ENCODE results near the gene CDSN.
A peak's percentile ranks its signal among the peaks of the same experiment; 100 is the strongest.
"Not testable (repeated sequence)": the region's sequence is repeated elsewhere in the genome, so short reads cannot be mapped to it uniquely, and the experiment has no call there.

The CDSN gene

GRCh38 chr6:31079656-31080261 is 40.5 kb downstream of the CDSN start:
- no peak overlapping the region for H3K27ac Mint-ChIP-seq
- peak overlapping the region; percentile 52 to 58 for H3K4me3 Mint-ChIP-seq
- no peaks in the 10 kb centered on the region for H3K36me3 Mint-ChIP-seq (ENCODE audit: insufficient read depth)
- H3K27me3 Mint-ChIP-seq, result peaks cover 2 to 3% of the 10 kb centered on the region in 2 donors
- H3K4me1 Mint-ChIP-seq (ENCODE audit: low read depth in 2 of 2), result peaks cover 5 to 7% of the 10 kb centered on the region in 2 donors
- no peaks in the 10 kb centered on the region for H3K9me3 Mint-ChIP-seq
- peak; percentile 87 for ATAC-seq (replicated peaks)
- DNase-seq, result peak; percentile 59 to 73 (median 64)

- ATAC-seq (replicated peaks) (no peak), DNase-seq (no peak)
- peaks cover 5 to 7% of the 10 kb centered on the region in 2 donors for H3K4me1 Mint-ChIP-seq (ENCODE audit: low read depth in 2 of 2)
- no peak overlapping the region for H3K27ac Mint-ChIP-seq
- H3K9me3 Mint-ChIP-seq, result no peaks in the 10 kb centered on the region
- H3K4me3 Mint-ChIP-seq, result no peak overlapping the region
- no peaks in the 10 kb centered on the region for H3K27me3 Mint-ChIP-seq
- no peaks in the 10 kb centered on the region for H3K36me3 Mint-ChIP-seq (ENCODE audit: insufficient read depth)
Measured at GRCh38 chr6:31076611-31077010, 43.6 kb downstream of the CDSN start.

- DNase-seq (no peak), ATAC-seq (replicated peaks) (no peak)
- Mint-ChIP-seq H3K9me3 (no peaks in the 10 kb centered on the region), H3K27ac (no peak overlapping the region), H3K4me1 (ENCODE audit: low read depth in 2 of 2) (peaks cover 5 to 7% of the 10 kb centered on the region in 2 donors), H3K4me3 (no peak overlapping the region), H3K36me3 (ENCODE audit: insufficient read depth) (no peaks in the 10 kb centered on the region), H3K27me3 (no peaks in the 10 kb centered on the region)
Measured at GRCh38 chr6:31075528-31075927, 44.7 kb downstream of the CDSN start.

GRCh38 chr6:31074401-31074800 is 45.8 kb downstream of the CDSN start:
- no peak for ATAC-seq (replicated peaks)
- Mint-ChIP-seq H3K4me3 (no peak overlapping the region), H3K4me1 (ENCODE audit: low read depth in 2 of 2) (peaks cover under 1 to 2% of the 10 kb centered on the region in 2 donors), H3K9me3 (no peaks in the 10 kb centered on the region), H3K36me3 (ENCODE audit: insufficient read depth) (no peaks in the 10 kb centered on the region), H3K27me3 (no peaks in the 10 kb centered on the region), H3K27ac (peak overlapping the region; percentile 24 to 35)
- no peak for DNase-seq

GRCh38 chr6:31070711-31071197 is 49.5 kb downstream of the CDSN start:
- Mint-ChIP-seq H3K4me1 (ENCODE audit: low read depth in 2 of 2) (no peaks in the 10 kb centered on the region), H3K4me3 (no peak overlapping the region), H3K36me3 (ENCODE audit: insufficient read depth) (no peaks in the 10 kb centered on the region), H3K27ac (peak overlapping the region in 1 of 2 donors; percentile 58), H3K9me3 (no peaks in the 10 kb centered on the region), H3K27me3 (no peaks in the 10 kb centered on the region)
- no peak for DNase-seq
- no peak for ATAC-seq (replicated peaks)

- DNase-seq (peak; percentile 69 to 79 (median 72)), ATAC-seq (replicated peaks) (peak; percentile 98)
- no peak overlapping the region for H3K4me3 Mint-ChIP-seq
- H3K9me3 Mint-ChIP-seq, result no peaks in the 10 kb centered on the region
- H3K27me3 Mint-ChIP-seq, result peaks cover 0 to 3% of the 10 kb centered on the region in 2 donors
- H3K36me3 Mint-ChIP-seq (ENCODE audit: insufficient read depth), result no peaks in the 10 kb centered on the region
- no peak overlapping the region for H3K27ac Mint-ChIP-seq
- H3K4me1 Mint-ChIP-seq (ENCODE audit: low read depth in 2 of 2), result no peaks in the 10 kb centered on the region
Measured at GRCh38 chr6:31068669-31069340, 51.4 kb downstream of the CDSN start.

GRCh38 chr6:31067891-31068668 is 52.2 kb downstream of the CDSN start:
- H3K9me3 Mint-ChIP-seq; DNase-seq; H3K4me3 Mint-ChIP-seq; H3K36me3 Mint-ChIP-seq (ENCODE audit: insufficient read depth); H3K27me3 Mint-ChIP-seq; H3K4me1 Mint-ChIP-seq (ENCODE audit: low read depth in 2 of 2); H3K27ac Mint-ChIP-seq; ATAC-seq (replicated peaks): not testable (repeated sequence)

- peaks cover 0 to 15% of the 10 kb centered on the region in 2 donors for H3K27me3 Mint-ChIP-seq
- H3K4me3 Mint-ChIP-seq; H3K36me3 Mint-ChIP-seq (ENCODE audit: insufficient read depth); H3K27ac Mint-ChIP-seq; H3K4me1 Mint-ChIP-seq (ENCODE audit: low read depth in 2 of 2); DNase-seq; ATAC-seq (replicated peaks); H3K9me3 Mint-ChIP-seq: not testable (repeated sequence)
Measured at GRCh38 chr6:31067028-31067427, 53.2 kb downstream of the CDSN start.

GRCh38 chr6:31065556-31065955 is 54.7 kb downstream of the CDSN start:
- ATAC-seq (replicated peaks) (no peak), DNase-seq (no peak)
- peaks cover 0 to 23% of the 10 kb centered on the region in 2 donors for H3K27me3 Mint-ChIP-seq
- H3K9me3 Mint-ChIP-seq, result no peaks in the 10 kb centered on the region
- peaks cover 3% of the 10 kb centered on the region for H3K36me3 Mint-ChIP-seq (ENCODE audit: insufficient read depth)
- no peak overlapping the region for H3K4me3 Mint-ChIP-seq
- no peak overlapping the region for H3K27ac Mint-ChIP-seq
- no peaks in the 10 kb centered on the region for H3K4me1 Mint-ChIP-seq (ENCODE audit: low read depth in 2 of 2)
